Mesothelial cell of epicardium (in vitro differentiated cells): ENCODE results near the gene FANCL. TPM values are rescaled to one million over a fixed set of nuclear protein-coding genes. Genes with fewer than 3 reads are reported as not detected.
"Not testable (repeated sequence)": the region's sequence is repeated elsewhere in the genome, so short reads cannot be mapped to it uniquely, and the experiment has no call there.

Experiments used
- DNase-seq, 2 experiments: peaks; one replicate each; pipeline ENCODE4 v3.0.0; 2021; ENCODE audit warnings: low spot score in 2 of 2; ENCODE audit not compliant: unreplicated experiment in 2 of 2
- H3K27ac Mint-ChIP-seq: 2 replicates; pipeline ENCODE4 v1.8.0; 2021; ENCODE audit warnings: mixed read lengths
- H3K27me3 Mint-ChIP-seq: 2 replicates; pipeline ENCODE4 v1.8.0; 2021; ENCODE audit warnings: low read depth, mixed read lengths
- H3K36me3 Mint-ChIP-seq: 2 replicates; pipeline ENCODE4 v1.8.0; 2021; ENCODE audit warnings: mixed read lengths
- H3K4me1 Mint-ChIP-seq: 2 replicates; pipeline ENCODE4 v1.8.0; 2021; ENCODE audit warnings: mixed read lengths
- H3K4me3 Mint-ChIP-seq: 2 replicates; pipeline ENCODE4 v1.8.0; 2021; ENCODE audit warnings: mild to moderate bottlenecking, moderate library complexity, mixed read lengths
- H3K9me3 Mint-ChIP-seq: 2 replicates; pipeline ENCODE4 v1.8.0; 2021; ENCODE audit warnings: mixed read lengths
- CTCF ChIP-seq: fragments of 200-600 bp; sonication (generic); IDR thresholded peaks from one replicate; pipeline ENCODE4 v1.5.0; 2021; ENCODE audit warnings: antibody characterized with exemption; ENCODE audit not compliant: unreplicated experiment
- total RNA-seq: library from RNA; stranded (reverse); gene quantifications from 3 replicates; pipeline ENCODE4 v1.2.1, GENCODE V29; 2021

FANCL gene
- total RNA-seq, 1 donor from 2014 or later = 39.6 TPM

GRCh38 chr2:58122540-58122939, 118.6 kb downstream of the FANCL start:
- Mint-ChIP-seq H3K27me3 (no peaks in the 10 kb centered on the region), H3K4me1 (no peaks in the 10 kb centered on the region)
- no peak for TF ChIP-seq CTCF

GRCh38 chr2:58122040-58122439, 119.1 kb downstream of the FANCL start:
- no peak for TF ChIP-seq CTCF
- Mint-ChIP-seq H3K9me3 (peaks cover 6% of the 10 kb centered on the region), H3K4me1 (no peaks in the 10 kb centered on the region), H3K36me3 (peaks cover 29% of the 10 kb centered on the region), H3K27ac (no peak overlapping the region), H3K27me3 (no peaks in the 10 kb centered on the region), H3K4me3 (no peak overlapping the region)
- DNase-seq = no peak

More at GRCh38 chr2:58122540-58122939, 118.6 kb downstream of the FANCL start:
- peaks cover 6% of the 10 kb centered on the region for H3K9me3 Mint-ChIP-seq
- H3K27ac Mint-ChIP-seq = no peak overlapping the region
- DNase-seq = no peak
- no peak overlapping the region for H3K4me3 Mint-ChIP-seq
- peaks cover 26% of the 10 kb centered on the region for H3K36me3 Mint-ChIP-seq

- Mint-ChIP-seq H3K4me1 (no peaks in the 10 kb centered on the region), H3K27ac (no peak overlapping the region), H3K36me3 (peaks cover 38% of the 10 kb centered on the region), H3K27me3 (no peaks in the 10 kb centered on the region), H3K9me3 (peaks cover 6% of the 10 kb centered on the region), H3K4me3 (no peak overlapping the region)
- DNase-seq = no peak
- no peak for TF ChIP-seq CTCF
Observed at GRCh38 chr2:58120626-58121229, 120.4 kb downstream of the FANCL start.

GRCh38 chr2:58113563-58113962, 127.6 kb downstream of the FANCL start:
- not testable (repeated sequence) for H3K4me3 Mint-ChIP-seq, DNase-seq, H3K27ac Mint-ChIP-seq, H3K4me1 Mint-ChIP-seq, H3K27me3 Mint-ChIP-seq, H3K9me3 Mint-ChIP-seq
- H3K36me3 Mint-ChIP-seq = peaks cover 27% of the 10 kb centered on the region

- H3K4me3 Mint-ChIP-seq = no peak overlapping the region
- no peak for TF ChIP-seq CTCF
- DNase-seq = no peak
- no peaks in the 10 kb centered on the region for H3K4me1 Mint-ChIP-seq
- H3K27me3 Mint-ChIP-seq = no peaks in the 10 kb centered on the region
- peaks cover 9% of the 10 kb centered on the region for H3K9me3 Mint-ChIP-seq
- no peak overlapping the region for H3K27ac Mint-ChIP-seq
- H3K36me3 Mint-ChIP-seq = peaks cover 10% of the 10 kb centered on the region
Observed at GRCh38 chr2:58110765-58111164, 130.4 kb downstream of the FANCL start.

- no peak overlapping the region for H3K27ac Mint-ChIP-seq
- no peak for DNase-seq
- H3K27me3 Mint-ChIP-seq = no peaks in the 10 kb centered on the region
- H3K4me1 Mint-ChIP-seq = no peaks in the 10 kb centered on the region
- H3K4me3 Mint-ChIP-seq = no peak overlapping the region
- peaks cover 10% of the 10 kb centered on the region for H3K9me3 Mint-ChIP-seq
- H3K36me3 Mint-ChIP-seq = peaks cover 7% of the 10 kb centered on the region
- TF ChIP-seq CTCF = no peak
Observed at GRCh38 chr2:58109481-58109880, 131.6 kb downstream of the FANCL start.

Other genes starting within 250 kb of the FANCL start
- 22.9 to 25.3 TPM (median 24.9 TPM) in 3 replicates for gene VRK2, start 194.5 kb downstream of the FANCL start, total RNA-seq